ENCODE data around the gene ELFN2.

ELFN2 gene

DNA sequence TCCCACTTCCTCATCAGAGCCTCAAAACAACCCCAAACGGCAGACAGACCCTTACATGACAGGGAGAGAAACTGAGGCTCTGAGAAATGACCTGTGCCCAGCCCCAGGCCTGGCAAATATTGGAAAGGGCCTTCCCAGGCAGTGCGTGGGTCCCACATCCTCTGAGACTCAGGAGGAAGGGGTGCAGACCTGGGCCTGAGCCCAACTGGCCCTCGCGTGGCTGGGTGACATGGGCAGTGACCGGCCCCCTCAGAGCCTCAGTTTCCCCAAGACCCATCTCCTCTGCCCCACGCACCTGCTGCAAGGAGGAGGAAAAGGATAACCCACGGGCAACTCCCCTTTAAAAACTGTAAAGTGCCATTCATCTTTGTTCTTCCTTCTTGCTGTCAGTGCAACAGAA lies 35.6 kb downstream of the ELFN2 start:
- DNase-seq (ENCODE audit: insufficient read length, low spot score) = no peak
- FAIRE-seq = no peak

DNA sequence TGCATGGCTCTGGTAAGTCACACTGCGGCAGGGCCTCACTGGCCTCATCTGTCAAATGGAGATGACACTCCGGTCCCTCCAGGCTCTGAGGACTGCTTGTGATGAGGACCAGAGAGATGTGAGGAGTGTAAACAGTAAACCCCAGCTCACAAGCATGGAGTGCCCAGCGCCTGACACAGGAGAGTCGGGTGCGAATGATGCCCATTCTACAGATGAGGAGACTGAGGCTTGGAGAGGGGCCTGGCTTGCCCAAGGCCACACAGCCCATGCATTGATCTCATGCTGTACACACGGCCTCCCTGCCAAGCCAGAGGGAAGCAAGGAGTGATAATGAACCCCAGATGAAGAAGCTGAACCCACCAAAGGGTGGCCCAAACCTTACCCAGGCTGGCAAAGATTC lies 37.2 kb downstream of the ELFN2 start:
- no peak for FAIRE-seq
- no peak for DNase-seq (ENCODE audit: insufficient read length, low spot score)

DNA sequence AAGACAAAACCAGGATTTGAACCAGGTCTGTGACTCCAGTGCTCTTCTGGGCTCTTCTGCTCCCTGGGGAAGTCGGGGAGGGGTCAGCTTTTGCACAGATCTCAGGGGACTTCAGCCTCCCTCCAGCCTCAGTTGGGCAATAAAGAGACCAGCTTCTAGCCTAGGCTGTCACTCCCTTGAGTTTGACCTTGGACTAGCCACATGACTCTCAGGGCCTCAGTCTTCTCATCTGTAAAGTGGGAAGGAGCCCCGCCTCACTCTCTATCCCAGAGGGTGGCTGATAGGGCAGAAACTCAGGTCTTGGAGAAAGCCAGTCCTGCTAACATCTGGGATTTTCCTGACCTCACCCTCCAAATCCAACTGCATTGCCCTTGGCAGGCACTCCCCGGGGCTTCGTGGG lies 38.7 kb downstream of the ELFN2 start:
- no peak for DNase-seq (ENCODE audit: insufficient read length, low spot score)
- FAIRE-seq = no peak

DNA sequence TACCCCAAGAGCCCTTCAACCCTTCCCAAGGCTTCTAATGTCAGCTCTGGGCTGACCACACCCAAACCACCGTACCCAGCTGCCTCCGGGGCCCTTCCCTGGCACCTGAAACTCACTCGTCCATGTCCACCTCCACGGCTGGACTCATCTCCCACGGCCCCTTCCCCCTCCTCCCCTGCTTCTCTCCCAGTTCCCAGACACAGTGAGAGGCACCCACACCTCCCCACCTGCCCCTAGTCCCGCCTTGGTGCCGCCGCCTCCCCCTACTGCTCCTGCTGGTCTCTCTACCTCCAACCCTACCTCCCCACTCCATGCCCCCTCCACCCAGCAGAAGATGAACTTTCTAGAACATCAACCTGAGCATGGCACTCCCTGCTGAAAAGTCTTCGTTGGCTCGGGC lies 39.5 kb downstream of the ELFN2 start:
- FAIRE-seq (no peak), DNase-seq (ENCODE audit: insufficient read length, low spot score) (no peak)

DNA sequence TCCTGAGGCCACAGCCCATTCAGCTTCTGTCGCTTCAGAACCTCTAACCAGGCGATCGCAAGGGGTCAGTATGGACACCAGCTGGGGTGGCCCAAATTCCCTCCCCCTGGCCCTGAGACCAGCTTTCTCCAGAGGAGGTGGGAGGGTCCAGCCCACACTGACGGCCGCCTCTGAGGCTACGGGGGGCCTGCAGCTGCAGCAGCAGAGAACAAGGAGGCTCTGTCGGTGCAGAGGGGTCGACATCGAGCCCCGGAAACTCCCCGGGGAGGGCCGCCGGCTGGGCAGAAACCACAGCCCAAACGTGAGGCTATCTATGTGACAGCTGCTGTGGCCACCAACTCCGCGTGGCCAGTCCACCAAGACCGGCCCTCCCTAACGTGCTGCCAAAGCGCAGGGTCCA lies 40.8 kb downstream of the ELFN2 start:
- FAIRE-seq = no peak
- no peak for DNase-seq (ENCODE audit: insufficient read length, low spot score)

DNA sequence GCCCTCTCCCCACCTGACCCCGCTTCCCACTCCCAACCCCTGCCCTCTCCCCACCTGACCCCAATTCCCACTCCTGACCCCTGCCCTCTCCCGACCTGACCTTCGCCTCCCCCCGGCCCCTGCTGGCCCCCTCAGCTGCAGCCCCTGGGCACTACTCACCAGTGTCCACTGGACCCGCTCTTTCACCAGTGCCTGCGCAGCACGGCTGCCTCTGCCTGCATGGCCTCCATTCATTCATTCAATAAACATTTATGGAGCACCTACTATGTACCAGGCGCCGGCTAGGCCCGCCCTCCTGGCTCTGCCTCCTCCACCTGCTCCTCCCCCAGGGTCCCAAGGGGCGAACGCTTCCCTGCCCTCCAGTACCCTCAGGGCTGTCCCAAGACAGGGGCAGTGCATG lies 42.6 kb downstream of the ELFN2 start:
- FAIRE-seq (no peak), DNase-seq (ENCODE audit: insufficient read length, low spot score) (no peak)

DNA sequence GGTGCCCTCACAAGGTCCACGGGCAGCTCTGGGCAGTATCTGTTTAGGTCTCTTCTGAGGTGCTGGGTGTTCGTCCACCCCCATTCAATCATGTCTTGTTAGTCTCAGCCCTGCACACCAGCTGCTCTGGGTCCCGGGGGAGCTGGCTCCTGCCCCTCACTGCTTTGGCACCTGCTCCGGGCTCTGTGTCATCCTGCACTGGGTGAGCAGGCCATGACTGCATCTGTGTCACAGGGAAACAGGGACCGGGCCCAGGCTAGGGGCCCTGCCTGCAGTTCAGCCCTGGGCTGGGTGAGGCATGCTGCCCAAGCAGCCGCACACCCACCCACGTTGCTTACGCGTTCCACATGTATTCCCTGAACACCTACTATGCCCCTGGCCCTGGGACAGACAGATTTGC lies 43.9 kb downstream of the ELFN2 start:
- FAIRE-seq (no peak), DNase-seq (ENCODE audit: insufficient read length, low spot score) (no peak)

DNA sequence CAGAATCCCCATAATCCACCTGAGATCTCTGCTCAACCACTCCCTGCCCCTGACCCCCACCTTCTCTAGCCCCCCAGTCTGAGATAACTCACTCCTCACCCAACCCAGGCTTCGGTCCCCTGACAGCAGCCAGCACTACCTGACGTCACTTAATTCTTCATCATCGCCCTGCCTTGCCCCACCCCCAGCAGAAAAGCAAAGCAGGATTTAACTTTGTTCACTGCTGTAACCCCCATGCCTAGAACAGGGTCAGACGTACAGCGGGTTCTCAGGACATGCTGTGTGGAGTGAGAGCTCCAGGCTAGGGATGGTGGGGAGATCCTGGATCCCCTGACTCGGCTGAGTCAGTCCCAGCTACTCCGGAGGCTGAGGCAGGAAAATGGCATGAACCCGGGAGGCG lies 45.8 kb downstream of the ELFN2 start:
- FAIRE-seq (no peak), DNase-seq (ENCODE audit: insufficient read length, low spot score) (no peak)

DNA sequence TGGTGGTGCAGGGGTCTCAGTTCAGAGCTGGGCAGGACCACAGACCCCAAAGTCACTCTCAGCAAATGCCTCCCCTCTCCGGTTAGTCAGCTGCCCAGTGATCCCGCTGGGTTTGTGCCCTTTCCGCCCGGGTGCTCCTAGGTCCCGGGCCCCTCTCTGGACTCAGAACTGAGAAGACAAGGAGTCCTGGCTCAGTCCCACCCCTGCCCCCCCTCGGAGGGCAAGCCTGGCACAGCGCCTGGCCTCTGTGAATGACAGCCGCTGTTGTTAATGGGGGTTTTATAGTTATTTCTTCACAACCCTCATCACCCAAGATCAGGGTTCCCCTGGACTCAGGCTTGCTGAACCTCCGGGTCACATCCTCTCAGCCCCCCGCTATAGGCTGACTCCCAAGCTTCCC lies 47.6 kb downstream of the ELFN2 start:
- no peak for FAIRE-seq

DNA sequence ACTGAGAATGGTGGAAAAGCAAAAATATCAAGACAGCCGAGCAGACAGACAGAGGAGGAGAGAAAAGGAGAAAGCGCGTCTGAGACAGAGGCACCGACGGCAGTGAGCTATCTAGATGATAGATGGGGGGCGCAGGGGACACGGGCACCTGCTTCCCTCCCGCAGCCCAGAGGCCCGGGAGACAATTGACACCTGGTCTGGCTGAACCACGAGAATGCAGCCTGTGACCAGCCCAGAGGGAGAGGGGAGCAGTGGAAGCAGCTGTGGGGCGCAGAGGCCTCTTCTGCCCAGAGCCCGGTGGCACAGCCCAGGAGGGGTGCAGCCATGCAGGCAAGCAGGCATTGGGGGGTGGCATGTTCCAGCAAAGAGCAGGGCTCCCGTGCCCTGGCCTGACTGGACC lies 48.2 kb downstream of the ELFN2 start:
- no peak for FAIRE-seq
- DNase-seq (ENCODE audit: insufficient read length, low spot score) = no peak

More for the DNA sequence above, 47.6 kb downstream of the ELFN2 start:
- DNase-seq (ENCODE audit: insufficient read length, low spot score) = no peak

DNA sequence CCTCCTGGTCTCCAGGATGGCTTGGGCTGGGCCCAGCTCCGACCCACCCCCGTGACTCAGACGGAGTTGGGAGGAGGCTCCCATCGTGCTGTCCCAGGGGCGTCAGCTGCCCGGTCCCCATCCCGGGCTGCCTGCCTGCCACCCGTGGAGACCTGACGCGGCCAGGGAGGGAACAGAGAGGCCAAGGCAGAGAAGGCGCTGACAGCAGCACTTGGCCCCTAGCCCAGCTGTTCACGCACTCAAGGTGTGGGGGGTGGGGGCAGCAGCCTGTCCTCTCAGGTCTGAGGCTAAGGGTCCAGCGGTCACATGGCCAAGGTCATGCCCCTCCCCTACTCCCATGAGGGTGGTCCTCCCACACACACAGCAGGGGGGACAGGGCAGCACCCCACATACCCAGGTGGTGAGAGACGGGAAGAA lies 48.6 kb downstream of the ELFN2 start:
- FAIRE-seq (no peak), DNase-seq (ENCODE audit: insufficient read length, low spot score) (no peak)

DNA sequence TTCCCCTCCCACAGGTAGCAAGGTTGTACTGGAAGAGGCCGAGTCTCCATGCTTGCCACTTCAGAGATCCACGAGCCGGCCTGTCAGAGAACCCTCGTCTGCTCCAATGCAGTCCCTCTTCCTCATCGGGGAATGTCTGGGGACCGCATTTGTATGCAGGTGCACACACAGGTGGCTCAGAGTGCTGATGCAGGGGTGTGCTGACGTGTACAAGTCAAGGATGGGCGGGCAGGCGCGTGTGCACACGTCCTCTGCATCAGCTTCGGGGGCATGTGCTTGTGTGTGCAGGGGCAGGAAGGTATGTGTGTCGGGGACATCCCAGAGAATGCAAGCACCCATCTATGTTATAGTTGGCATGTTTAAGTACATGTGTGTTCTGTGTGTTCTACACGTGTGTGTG lies 49.4 kb downstream of the ELFN2 start:
- DNase-seq (ENCODE audit: insufficient read length, low spot score) (no peak), FAIRE-seq (no peak)

DNA sequence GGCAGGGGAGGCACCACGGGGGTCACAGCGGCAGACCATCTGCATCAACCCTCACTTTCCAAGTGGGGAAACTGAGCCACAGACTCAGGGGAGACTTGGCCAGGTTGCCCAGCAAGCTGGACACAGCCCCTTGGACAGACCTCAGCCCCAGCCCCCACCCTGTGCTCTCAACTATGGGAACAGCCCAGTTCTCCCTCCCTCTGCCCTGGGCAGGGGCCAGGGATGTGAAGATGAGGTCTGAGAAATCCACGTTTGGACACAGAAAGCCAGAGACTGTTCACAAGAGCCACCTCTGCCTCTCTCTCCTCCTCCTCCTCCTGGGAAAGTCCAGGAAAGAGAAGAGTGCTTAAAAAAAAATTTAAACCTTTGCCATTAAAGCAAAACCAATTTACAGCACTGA lies 50.1 kb downstream of the ELFN2 start:
- no peak for FAIRE-seq
- DNase-seq (ENCODE audit: insufficient read length, low spot score) = no peak

DNA sequence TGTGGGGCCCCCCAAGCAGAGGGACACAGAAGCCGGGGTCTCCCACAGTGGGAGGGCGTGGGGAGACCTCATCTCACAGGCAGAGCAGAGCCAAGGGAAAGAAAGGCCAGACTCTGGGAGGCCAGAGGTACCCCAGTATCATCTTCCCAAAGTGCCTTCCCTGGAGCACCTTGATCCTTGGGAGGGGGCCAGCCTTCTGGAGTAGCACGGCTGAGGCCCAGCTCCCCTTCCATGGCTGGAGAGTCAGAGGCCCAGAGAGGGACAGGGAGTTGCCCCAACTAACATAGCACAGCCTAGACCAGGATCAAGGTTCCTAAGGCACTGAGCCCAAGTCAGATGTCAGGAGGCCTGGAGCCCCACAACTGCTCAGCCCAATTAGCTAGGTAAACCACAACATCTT lies 50.6 kb downstream of the ELFN2 start:
- DNase-seq (ENCODE audit: insufficient read length, low spot score) (no peak), FAIRE-seq (no peak)

DNA sequence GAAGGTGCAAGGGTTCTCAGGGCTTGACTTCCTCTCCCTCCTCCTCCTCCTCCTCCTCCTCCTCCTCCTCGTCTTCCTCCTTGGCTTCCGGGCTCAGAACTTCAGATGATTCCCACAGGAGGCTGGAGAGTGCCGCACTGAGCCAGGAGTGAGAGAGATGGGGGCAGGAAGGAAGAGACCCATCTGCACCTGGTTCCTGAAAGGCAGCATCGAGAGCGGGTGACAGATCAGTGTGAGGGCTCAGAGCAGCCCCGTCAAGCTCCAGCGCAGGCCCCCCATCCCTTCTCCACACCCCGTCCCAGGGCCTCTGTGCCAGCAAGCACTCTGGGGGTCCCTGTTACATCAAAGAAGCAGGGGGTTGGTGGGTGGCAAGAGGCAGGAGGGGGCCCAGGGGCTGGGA lies 51.5 kb downstream of the ELFN2 start:
- no peak for DNase-seq (ENCODE audit: insufficient read length, low spot score)
- no peak for FAIRE-seq

DNA sequence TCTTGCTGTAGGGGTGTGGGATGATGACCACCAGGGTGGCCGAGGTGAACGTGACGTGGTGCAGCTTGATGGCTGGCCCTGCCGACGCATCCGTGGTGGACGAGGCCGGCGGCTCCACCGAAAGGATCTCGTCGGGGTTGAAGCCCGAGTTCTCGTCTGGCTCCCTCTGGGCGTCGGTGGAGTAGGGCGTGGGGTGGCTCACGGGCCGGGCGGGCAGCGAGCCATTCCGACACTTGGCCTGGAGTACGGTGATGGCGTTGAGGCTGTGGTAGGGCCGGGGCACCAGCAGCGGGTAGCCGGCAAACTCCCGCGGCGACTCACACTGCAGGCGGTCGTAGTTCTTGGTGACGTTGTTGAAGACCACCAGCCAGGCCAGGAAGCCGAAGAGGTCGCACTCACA lies 52.7 kb downstream of the ELFN2 start:
- no peak for FAIRE-seq

DNA sequence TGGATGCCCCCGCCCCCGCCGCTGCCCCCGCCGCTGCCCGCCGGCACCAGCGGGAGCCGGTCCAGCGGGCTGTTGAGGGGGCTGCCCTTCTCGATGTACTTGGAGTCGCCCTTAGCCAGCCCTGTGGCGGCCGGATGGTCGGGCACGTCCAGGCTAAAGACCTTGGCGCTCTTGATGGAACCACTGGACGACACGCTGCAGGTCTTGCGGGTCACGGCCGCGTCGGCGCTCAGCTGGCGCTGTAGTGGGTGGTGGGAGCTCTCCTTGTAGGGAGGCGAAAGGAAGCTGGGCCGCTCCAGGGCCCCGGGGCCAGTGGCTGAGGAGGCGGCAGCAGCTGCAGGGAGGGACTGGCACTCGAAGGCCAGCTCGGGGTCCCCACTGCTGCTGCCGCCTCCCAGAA lies 53.8 kb downstream of the ELFN2 start:
- DNase-seq (ENCODE audit: insufficient read length, low spot score) (no peak), FAIRE-seq (no peak)

More for the DNA sequence above, 52.7 kb downstream of the ELFN2 start:
- no peak for DNase-seq (ENCODE audit: insufficient read length, low spot score)

DNA sequence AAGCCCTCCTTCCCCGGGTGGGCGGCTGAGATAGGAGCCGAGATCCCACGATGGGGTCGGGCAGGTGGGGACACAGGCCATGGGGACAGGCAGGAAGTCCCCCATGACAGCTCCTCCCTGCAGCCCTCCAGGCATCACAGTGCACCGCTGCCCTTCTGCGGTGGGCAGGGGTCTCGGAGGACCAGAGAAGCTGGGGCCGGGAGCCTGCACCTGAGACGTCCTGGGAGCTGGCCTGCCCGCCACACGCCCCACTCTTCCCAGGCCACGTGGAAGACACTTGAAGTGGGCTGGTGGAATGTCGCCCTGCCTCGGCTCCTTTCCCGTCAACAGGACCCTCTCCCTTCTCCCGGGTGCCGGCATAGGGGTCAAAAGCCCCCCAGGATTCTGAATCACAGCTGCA lies 55.4 kb downstream of the ELFN2 start:
- FAIRE-seq = no peak

DNA sequence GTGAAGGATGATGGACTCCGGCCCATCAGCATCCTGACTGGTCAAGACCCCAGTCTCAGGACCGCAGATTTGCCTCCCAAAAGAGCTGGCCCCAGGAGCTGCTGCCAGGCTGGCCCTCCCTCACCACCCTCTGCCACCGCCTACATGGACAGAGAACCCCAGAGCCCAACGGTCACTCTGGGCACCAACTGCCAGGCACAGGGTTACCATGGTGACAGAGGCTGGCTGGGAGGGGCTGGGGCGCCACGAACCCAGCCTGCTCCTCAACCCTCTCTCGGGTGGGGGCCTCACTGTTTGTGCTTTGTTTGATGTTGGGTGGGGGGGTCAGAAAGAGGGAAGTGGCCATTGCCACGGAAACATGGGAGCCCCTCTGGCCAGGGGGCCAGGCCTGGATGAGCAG lies 55.8 kb downstream of the ELFN2 start:
- DNase-seq (ENCODE audit: insufficient read length, low spot score) = no peak
- no peak for FAIRE-seq

More for the DNA sequence above, 55.4 kb downstream of the ELFN2 start:
- no peak for DNase-seq (ENCODE audit: insufficient read length, low spot score)

DNA sequence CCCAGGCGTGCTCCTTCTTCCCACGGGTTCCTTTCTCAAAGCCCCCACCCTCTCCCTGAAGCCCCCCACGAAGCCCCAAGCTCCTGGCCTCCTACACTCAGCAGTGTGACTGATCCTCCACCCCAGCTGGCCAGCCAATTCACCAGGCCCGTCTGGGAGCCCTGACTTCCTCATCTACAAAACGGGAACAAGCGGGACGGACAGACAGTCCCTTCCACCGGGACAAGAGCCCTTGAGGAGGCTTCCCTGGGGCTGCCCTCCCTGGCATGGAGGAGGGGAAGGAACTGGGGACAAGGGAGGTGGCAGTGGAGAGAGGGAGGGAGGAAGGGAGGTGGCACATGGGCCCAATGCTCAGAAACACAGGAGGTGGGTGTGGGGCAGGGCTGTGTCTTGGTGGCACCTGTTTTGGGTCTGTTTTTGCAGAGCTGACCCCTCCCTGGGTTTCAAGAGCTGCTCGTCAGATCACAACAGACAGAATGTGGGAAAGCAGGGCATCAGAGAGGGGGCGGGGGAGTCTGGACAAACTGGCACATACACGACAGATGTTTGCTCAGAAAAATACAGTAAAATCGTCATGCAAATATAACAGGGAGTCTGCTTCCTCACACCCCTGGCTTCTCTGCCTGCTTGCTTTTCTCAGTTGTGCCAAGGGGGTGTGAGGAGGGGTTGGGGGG lies 56.8 kb downstream of the ELFN2 start:
- FAIRE-seq (no peak), DNase-seq (ENCODE audit: insufficient read length, low spot score) (no peak)

DNA sequence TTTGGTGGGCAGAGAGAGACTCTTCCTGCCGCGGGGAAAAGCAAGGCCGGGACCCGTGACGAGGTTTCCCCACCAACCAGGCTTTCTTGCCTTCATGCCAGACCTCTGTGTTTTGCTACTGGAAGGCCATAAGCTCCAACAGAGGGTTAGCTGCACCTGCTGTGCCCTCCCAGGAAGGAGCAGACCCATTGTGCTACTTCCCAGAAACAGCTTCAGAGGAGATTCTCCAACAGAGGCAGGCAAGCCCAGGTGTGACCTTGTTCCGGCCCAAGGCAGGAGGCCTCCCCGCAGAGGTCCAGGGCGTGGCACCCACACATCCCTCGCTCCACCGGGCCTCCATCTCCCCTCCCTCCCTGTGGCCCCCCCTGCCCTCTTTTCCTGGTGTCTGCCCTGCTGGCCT lies 57.8 kb downstream of the ELFN2 start:
- FAIRE-seq = no peak

DNA sequence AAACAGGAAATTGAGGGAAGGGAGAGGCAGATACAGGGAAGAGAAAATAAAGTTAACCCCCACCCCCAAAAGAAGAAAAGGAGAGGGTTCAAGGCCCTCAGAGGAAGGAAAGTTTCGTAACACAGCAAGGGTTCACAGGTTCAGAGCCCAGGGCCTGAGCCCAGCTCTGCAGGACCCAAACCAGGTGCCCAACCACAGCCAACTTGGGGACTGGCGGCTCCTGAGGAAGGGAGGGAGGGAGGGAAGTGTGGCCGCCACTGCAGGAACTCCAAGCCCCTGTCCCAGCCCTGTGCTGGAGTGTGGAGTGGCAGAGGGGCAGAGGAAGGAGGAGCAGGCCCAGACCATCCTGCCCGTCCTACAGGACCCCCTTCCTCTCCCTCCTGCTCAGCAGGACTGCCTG lies 59.2 kb downstream of the ELFN2 start:
- DNase-seq (ENCODE audit: insufficient read length, low spot score) (no peak), FAIRE-seq (no peak)

More for the DNA sequence above, 57.8 kb downstream of the ELFN2 start:
- no peak for DNase-seq (ENCODE audit: insufficient read length, low spot score)

DNA sequence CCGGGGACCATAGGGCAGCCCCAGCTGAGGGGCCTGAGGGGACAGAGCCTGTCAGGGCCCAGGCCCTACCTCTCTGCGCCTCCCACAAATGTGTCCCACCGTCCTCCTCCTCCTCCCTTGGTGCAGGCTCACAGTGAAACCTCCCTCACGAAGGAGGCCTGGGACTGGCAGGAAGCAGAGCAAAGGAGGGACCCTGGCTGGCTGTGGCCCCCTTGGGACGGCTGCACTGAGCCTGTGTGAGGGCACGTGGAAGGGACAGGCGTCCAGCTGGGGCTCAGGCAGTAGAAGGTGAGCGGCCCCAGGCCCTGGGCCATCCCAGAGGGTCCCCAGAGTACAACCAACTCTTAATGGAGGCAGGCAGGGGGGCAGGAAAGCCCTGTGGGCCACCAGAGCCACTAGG lies 60.7 kb downstream of the ELFN2 start:
- no peak for FAIRE-seq
- no peak for DNase-seq (ENCODE audit: insufficient read length, low spot score)

Measured in HTR-8/SVneo (cell line).